ENCODE results near the gene IL12RB2.
"Not testable (repeated sequence)": the region's sequence is repeated elsewhere in the genome, so short reads cannot be mapped to it uniquely, and the experiment has no call there.

IL12RB2 gene

DNA sequence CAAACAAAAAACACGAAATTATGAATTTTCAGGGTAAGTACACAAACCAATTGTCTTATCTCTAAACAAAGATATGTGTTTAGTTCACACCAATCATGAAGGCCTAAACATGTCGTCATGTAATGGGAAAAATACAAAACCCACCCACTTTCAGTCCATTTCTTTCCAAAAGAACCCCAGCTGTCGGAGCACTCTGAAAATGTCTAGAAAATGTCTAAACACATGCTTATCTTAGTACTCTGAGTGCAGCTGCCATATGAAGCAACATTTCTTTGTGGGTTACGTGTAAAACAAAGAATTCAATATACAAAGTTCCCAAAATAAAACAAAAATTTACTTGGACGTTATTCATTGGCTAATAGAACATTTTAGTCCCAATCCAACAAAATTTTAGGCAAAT, 99.8 kb downstream of the IL12RB2 start:
- Histone ChIP-seq H3K9me3 (ENCODE audit: low read length) (no peaks in the 10 kb centered on the region), H3K9me2 (ENCODE audit: low read depth, low read length) (no peaks in the 10 kb centered on the region), H3K79me2 (ENCODE audit: insufficient read depth, low read length) (no peaks in the 10 kb centered on the region), H3F3A (ENCODE audit: insufficient read depth, low read length) (peaks cover 8% of the 10 kb centered on the region), H4K20me1 (ENCODE audit: insufficient read depth, low read length) (no peaks in the 10 kb centered on the region), H3K36me3 (ENCODE audit: insufficient read depth, low read length) (peaks cover 51% of the 10 kb centered on the region), H3K4me2 (ENCODE audit: low read length) (no peak overlapping the region), H2AFZ (ENCODE audit: low read length) (no peak overlapping the region), H3K4me1 (ENCODE audit: insufficient read depth, low read length, severe bottlenecking) (no peaks in the 10 kb centered on the region), H3K9ac (ENCODE audit: low read length) (no peak overlapping the region), H3K4me3 (ENCODE audit: low read depth, low read length, poor library complexity, severe bottlenecking) (no peak overlapping the region), H3K27ac (ENCODE audit: low read depth, low read length, poor library complexity, severe bottlenecking) (no peak overlapping the region), H3K27me3 (ENCODE audit: insufficient read depth, low read length) (no peaks in the 10 kb centered on the region)
- no peak for TF ChIP-seq EZH2 (IDR thresholded peaks at IDR 0.05; ENCODE audit: borderline replicate concordance, low read length)
- TF ChIP-seq, protein P1, sequence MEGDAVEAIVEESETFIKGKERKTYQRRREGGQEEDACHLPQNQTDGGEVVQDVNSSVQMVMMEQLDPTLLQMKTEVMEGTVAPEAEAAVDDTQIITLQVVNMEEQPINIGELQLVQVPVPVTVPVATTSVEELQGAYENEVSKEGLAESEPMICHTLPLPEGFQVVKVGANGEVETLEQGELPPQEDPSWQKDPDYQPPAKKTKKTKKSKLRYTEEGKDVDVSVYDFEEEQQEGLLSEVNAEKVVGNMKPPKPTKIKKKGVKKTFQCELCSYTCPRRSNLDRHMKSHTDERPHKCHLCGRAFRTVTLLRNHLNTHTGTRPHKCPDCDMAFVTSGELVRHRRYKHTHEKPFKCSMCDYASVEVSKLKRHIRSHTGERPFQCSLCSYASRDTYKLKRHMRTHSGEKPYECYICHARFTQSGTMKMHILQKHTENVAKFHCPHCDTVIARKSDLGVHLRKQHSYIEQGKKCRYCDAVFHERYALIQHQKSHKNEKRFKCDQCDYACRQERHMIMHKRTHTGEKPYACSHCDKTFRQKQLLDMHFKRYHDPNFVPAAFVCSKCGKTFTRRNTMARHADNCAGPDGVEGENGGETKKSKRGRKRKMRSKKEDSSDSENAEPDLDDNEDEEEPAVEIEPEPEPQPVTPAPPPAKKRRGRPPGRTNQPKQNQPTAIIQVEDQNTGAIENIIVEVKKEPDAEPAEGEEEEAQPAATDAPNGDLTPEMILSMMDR (IDR thresholded peaks at IDR 0.05; ENCODE audit: low read length), result no peak

DNA sequence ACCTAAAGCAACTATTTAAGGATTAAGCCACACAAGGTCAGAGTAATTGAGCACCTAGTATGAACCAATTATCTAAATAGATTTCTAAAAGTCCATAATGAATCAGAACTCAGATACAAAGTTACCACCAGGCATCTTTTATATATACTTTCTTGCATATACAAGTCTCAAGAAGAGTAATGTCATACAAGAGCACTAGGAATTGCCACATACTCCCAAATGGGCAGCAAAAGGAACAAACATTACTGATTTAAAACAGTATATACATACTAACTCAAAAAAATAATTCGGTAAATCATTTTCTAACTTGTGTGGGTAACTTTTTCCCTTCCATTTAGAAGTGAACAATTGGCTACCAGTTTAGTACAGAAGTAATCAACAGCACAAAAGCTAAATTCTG, 100.5 kb downstream of the IL12RB2 start:
- no peaks in the 10 kb centered on the region for H3K79me2 ChIP-seq (ENCODE audit: insufficient read depth, low read length)
- H3F3A ChIP-seq (ENCODE audit: insufficient read depth, low read length), result peaks cover 8% of the 10 kb centered on the region
- H3K4me3 ChIP-seq (ENCODE audit: low read depth, low read length, poor library complexity, severe bottlenecking), result no peak overlapping the region
- H3K27ac ChIP-seq (ENCODE audit: low read depth, low read length, poor library complexity, severe bottlenecking), result no peak overlapping the region
- no peaks in the 10 kb centered on the region for H3K9me3 ChIP-seq (ENCODE audit: low read length)
- H3K36me3 ChIP-seq (ENCODE audit: insufficient read depth, low read length), result peaks cover 56% of the 10 kb centered on the region
- no peaks in the 10 kb centered on the region for H4K20me1 ChIP-seq (ENCODE audit: insufficient read depth, low read length)
- TF ChIP-seq EZH2 (IDR thresholded peaks at IDR 0.05; ENCODE audit: borderline replicate concordance, low read length), result no peak
- TF ChIP-seq, protein P1 (IDR thresholded peaks at IDR 0.05; ENCODE audit: low read length), result no peak
- no peaks in the 10 kb centered on the region for H3K9me2 ChIP-seq (ENCODE audit: low read depth, low read length)
- no peak overlapping the region for H2AFZ ChIP-seq (ENCODE audit: low read length)
- H3K9ac ChIP-seq (ENCODE audit: low read length), result no peak overlapping the region
- no peak overlapping the region for H3K4me2 ChIP-seq (ENCODE audit: low read length)
- no peaks in the 10 kb centered on the region for H3K27me3 ChIP-seq (ENCODE audit: insufficient read depth, low read length)
- H3K4me1 ChIP-seq (ENCODE audit: insufficient read depth, low read length, severe bottlenecking), result no peaks in the 10 kb centered on the region

DNA sequence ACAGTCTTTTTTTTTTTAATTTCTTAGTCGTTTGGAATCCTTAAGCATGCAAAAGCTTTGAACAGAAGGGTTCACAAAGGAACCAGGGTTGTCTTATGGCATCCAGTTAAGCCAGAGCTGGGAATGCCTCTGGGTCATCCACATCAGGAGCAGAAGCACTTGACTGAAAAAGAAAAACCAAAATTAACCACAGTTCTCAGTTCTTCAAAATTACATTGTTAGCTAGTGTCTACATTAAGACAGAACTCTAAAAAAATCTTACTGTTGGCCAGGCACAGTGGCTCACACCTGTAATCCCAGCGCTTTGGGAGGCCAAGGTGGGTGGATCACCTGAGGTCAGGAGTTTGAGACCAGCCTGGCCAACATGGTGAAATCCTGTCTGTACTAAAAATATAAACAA, 105.4 kb downstream of the IL12RB2 start:
- not testable (repeated sequence) for H3K9me2 ChIP-seq (ENCODE audit: low read depth, low read length); H3K27ac ChIP-seq (ENCODE audit: low read depth, low read length, poor library complexity, severe bottlenecking); H3F3A ChIP-seq (ENCODE audit: insufficient read depth, low read length); H4K20me1 ChIP-seq (ENCODE audit: insufficient read depth, low read length); H3K4me2 ChIP-seq (ENCODE audit: low read length); H2AFZ ChIP-seq (ENCODE audit: low read length); H3K9ac ChIP-seq (ENCODE audit: low read length); H3K4me1 ChIP-seq (ENCODE audit: insufficient read depth, low read length, severe bottlenecking); H3K9me3 ChIP-seq (ENCODE audit: low read length); H3K27me3 ChIP-seq (ENCODE audit: insufficient read depth, low read length); H3K4me3 ChIP-seq (ENCODE audit: low read depth, low read length, poor library complexity, severe bottlenecking)
- peaks cover 95% of the 10 kb centered on the region for H3K36me3 ChIP-seq (ENCODE audit: insufficient read depth, low read length)
- H3K79me2 ChIP-seq (ENCODE audit: insufficient read depth, low read length), result peaks cover 16% of the 10 kb centered on the region; the same call in 1 of the 2 replicates

DNA sequence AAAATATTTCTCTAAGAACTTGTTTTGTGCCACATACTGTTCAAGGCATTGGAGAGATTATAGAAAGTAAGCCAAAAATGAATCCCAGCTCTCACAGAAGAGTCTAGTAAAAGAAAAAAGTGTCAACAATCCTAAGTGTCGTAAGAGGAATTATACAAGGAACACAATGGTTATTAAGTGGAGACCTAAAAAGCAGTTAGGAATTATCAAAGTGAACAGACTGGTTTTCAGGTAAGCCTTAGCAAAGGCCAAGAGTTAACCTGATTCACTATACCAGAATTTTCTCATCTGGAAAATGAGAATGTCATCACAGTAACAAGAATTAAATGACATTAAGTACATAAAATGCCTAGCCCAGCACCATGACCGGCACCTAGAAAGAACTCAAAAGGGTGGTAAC, 106.9 kb downstream of the IL12RB2 start:
- Histone ChIP-seq H3K4me3 (ENCODE audit: low read depth, low read length, poor library complexity, severe bottlenecking) (no peak overlapping the region), H3K79me2 (ENCODE audit: insufficient read depth, low read length) (peaks cover 26% of the 10 kb centered on the region), H3K36me3 (ENCODE audit: insufficient read depth, low read length) (peaks cover 97% of the 10 kb centered on the region), H3K9me3 (ENCODE audit: low read length) (no peaks in the 10 kb centered on the region), H3F3A (ENCODE audit: insufficient read depth, low read length) (no peaks in the 10 kb centered on the region; the same call in 1 of the 2 replicates), H3K27me3 (ENCODE audit: insufficient read depth, low read length) (no peaks in the 10 kb centered on the region), H3K27ac (ENCODE audit: low read depth, low read length, poor library complexity, severe bottlenecking) (no peak overlapping the region), H3K4me1 (ENCODE audit: insufficient read depth, low read length, severe bottlenecking) (no peaks in the 10 kb centered on the region), H4K20me1 (ENCODE audit: insufficient read depth, low read length) (no peaks in the 10 kb centered on the region; the same call in none of the 2 replicates), H3K4me2 (ENCODE audit: low read length) (no peak overlapping the region), H2AFZ (ENCODE audit: low read length) (no peak overlapping the region), H3K9ac (ENCODE audit: low read length) (no peak overlapping the region), H3K9me2 (ENCODE audit: low read depth, low read length) (no peaks in the 10 kb centered on the region)
- TF ChIP-seq, protein P1 (IDR thresholded peaks at IDR 0.05; ENCODE audit: low read length), result no peak
- no peak for TF ChIP-seq EZH2 (IDR thresholded peaks at IDR 0.05; ENCODE audit: borderline replicate concordance, low read length)
